Measurements from ENCODE around the gene MYLIP. TPM values are rescaled to one million over a fixed set of nuclear protein-coding genes. Genes with fewer than 3 reads are reported as not detected.
A peak's percentile ranks its signal among the peaks of the same experiment; 100 is the strongest.

The MYLIP gene
- total RNA-seq, 1 experiment from 2014 or later = 50.0 TPM

DNA sequence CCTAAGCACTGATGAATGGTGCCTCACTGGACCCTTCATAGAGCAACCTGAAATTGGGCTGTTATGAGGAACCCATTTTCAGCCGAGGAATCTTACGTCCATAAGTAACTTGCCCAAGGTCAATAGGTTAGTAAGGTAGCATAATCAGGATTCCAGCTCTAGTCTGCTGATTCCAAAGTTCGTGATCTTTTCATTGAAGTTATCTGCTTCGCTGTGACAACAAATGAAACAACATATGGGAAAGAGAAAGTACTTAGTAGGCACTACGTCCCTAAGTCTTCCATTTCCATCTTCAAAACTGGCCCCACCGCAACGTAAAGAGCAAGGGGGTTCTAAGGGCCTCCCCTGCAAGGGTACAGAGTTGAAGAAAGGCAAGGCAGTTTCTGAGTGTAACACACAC is 49.5 kb downstream of the MYLIP start:
- no peak overlapping the region for H3K27ac Mint-ChIP-seq
- DNase-seq (ENCODE audit: low spot score) (no peak), ATAC-seq (no peak)
- no peaks in the 10 kb centered on the region for H3K27me3 Mint-ChIP-seq (ENCODE audit: low read depth)
- H3K9me3 Mint-ChIP-seq = peaks cover 16% of the 10 kb centered on the region
- H3K4me3 Mint-ChIP-seq = no peak overlapping the region
- H3K36me3 Mint-ChIP-seq = peaks cover 3% of the 10 kb centered on the region
- peaks cover 21% of the 10 kb centered on the region for H3K4me1 Mint-ChIP-seq
- TF ChIP-seq ETV6 (CRISPR knock-in tag; IDR thresholded peaks at IDR 0.05) = no peak
- no peak for TF ChIP-seq ZNF219 (CRISPR knock-in tag; IDR thresholded peaks at IDR 0.05; ENCODE audit: borderline replicate concordance)
- no peak for TF ChIP-seq GABPB1 (CRISPR knock-in tag; IDR thresholded peaks at IDR 0.05)
- no peak for TF ChIP-seq KAT7 (CRISPR knock-in tag; IDR thresholded peaks at IDR 0.05; ENCODE audit: borderline replicate concordance)
- TF ChIP-seq TEAD1 (CRISPR knock-in tag; IDR thresholded peaks at IDR 0.05) = no peak
- TF ChIP-seq MYBL2 (CRISPR knock-in tag; IDR thresholded peaks at IDR 0.05) = no peak
- TF ChIP-seq RORB (CRISPR knock-in tag; IDR thresholded peaks at IDR 0.05) = no peak
- POLR2A ChIA-PET = no interaction called here
- CTCF ChIA-PET = no interaction called here

DNA sequence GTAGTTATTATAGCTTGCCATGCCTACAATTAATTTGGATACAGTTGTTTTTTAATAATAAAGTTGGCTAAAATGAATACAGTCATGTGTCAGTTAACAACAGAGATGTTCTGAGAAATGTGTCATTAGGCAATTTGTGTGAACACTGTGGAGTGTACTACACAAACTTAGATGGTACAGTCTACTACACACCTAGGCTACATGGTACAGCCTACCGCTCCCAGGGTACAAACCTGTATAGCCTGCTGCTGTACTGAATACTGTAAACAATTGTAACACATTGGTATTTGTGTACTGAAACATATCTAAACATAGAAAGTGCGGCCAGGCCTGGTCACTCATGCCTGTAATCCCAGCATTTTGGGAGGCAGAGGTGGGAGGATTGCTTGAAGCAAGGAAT is 50.2 kb downstream of the MYLIP start:
- ChIA-PET CTCF (interaction anchor here (2.5 kb wide), 1 partner anchor 488 kb away, joined by 14 read pairs; no protein-coding TSS in a partner anchor), POLR2A (no interaction called here)
- TF ChIP-seq, protein P1, sequence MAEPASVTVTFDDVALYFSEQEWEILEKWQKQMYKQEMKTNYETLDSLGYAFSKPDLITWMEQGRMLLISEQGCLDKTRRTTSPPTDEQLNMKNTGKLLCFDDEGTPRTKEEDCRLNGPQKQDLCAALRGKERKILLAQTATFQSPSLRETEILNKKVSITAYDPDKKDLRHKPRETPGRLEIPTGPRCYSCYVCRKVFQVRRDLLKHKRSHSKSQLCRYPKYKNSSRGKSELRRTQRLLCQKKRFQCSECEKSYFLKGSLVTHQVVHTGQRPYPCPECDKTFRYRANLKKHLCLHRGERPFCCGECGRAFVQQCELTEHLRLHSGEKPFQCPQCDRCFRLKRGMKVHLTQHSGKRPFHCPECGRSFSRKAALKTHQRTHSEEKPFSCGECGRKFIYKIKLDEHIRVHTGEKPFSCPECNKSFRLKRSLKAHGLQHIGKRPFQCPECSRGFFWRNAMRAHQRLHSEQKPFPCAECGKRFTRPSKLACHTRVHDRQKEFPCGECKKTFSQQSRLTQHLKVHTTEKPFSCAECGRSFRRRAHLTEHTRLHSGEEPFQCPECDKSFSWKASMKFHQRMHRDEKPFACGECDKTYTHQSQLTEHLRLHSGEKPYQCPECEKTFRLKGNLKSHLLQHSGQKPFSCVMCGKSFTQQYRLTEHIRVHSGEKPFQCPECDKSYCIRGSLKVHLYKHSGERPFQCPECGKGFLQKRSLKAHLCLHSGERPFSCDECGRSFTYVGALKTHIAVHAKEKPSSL (CRISPR knock-in tag; conservative IDR thresholded peaks at IDR 0.05) = no peak
- Mint-ChIP-seq H3K9me3 (peaks cover 16% of the 10 kb centered on the region), H3K4me3 (no peak overlapping the region), H3K36me3 (peaks cover 3% of the 10 kb centered on the region), H3K27ac (no peak overlapping the region), H3K4me1 (peaks cover 23% of the 10 kb centered on the region), H3K27me3 (ENCODE audit: low read depth) (no peaks in the 10 kb centered on the region)
- DNase-seq (ENCODE audit: low spot score) = no peak
- ATAC-seq = no peak

DNA sequence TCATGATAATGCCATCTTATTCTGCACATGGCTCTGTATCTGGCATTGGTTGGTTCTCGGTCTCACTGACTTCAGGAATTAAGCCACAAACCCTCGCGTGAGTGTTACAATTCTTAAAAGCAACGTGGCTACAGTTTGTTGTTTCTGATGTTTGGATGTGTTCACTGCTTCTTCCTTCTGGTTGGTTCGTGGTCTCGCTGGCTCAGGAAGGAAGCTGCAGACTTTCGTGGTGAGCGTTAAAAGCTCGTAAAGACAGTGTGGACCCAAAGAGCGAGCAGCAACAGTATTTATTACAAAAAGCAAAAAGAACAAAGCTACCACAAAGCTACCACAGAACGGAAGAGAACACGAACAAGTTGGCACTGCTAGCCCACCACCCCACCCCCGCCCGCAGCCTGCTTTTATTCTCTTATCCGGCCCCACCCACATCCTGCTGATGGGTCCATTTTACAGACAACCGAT is 51.1 kb downstream of the MYLIP start:
- Mint-ChIP-seq H3K4me3 (no peak overlapping the region), H3K27me3 (ENCODE audit: low read depth) (no peaks in the 10 kb centered on the region), H3K36me3 (peaks cover 3% of the 10 kb centered on the region), H3K27ac (no peak overlapping the region), H3K9me3 (peaks cover 16% of the 10 kb centered on the region), H3K4me1 (peaks cover 13% of the 10 kb centered on the region)
- ATAC-seq = no peak
- ChIA-PET POLR2A (no interaction called here), CTCF (interaction anchor here (1.3 to 2.5 kb wide), 3 partner anchors 11 to 489 kb away, joined by 4 to 14 read pairs (median 4); no protein-coding TSS in a partner anchor)
- DNase-seq (ENCODE audit: low spot score) = no peak
- TF ChIP-seq CREB1 (CRISPR knock-in tag; IDR thresholded peaks at IDR 0.05) = no peak
- no peak for TF ChIP-seq OVOL2 (CRISPR knock-in tag; IDR thresholded peaks at IDR 0.05; ENCODE audit: borderline replicate concordance)

DNA sequence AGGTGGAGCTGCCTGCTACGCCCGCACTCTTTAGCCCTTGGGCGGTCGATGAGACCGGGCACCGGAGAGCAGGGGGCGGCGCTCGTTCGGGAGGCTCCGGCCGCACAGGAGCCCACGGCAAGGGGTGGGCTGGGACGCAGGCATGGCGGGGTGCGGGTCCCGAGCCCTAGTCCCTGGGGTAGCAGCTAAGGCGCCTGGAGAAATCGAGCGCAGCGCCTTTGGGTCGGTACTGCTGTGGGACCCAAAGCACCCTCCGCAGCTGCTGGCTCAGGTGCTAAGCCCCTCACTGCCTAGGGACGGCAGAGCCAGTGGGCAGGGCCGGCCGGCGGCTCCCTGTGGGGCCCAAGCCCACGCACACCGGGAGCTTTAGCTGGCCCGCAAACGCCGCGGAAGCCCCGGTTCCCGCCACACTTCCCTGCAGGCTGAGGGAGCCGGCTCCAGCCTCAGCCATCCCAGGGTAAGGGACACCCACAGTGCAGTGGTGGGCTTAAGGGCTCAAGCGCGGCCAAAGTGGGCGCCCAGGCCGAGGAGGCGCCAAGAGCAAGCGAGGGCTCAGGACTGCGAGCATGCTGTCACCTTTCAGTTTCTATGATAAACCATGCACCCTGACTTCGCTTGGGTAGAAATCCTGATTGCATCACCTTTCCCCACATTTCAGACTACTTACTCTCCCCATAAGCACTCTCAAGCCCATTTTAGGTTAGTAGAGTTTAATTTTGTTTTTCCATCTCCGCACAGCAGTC is 52.0 kb downstream of the MYLIP start:
- TF ChIP-seq, protein P2, sequence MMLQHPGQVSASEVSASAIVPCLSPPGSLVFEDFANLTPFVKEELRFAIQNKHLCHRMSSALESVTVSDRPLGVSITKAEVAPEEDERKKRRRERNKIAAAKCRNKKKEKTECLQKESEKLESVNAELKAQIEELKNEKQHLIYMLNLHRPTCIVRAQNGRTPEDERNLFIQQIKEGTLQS (CRISPR knock-in tag; conservative IDR thresholded peaks at IDR 0.05) = no peak
- TF ChIP-seq MYBL2 (CRISPR knock-in tag; IDR thresholded peaks at IDR 0.05) (no peak), ZNF263 (CRISPR knock-in tag; IDR thresholded peaks at IDR 0.05; ENCODE audit: low read depth) (no peak), TP53 (CRISPR knock-in tag; IDR thresholded peaks at IDR 0.05) (no peak), ESRRA (CRISPR knock-in tag; IDR thresholded peaks at IDR 0.05; ENCODE audit: borderline replicate concordance) (no peak)
- TF ChIP-seq, protein P3, sequence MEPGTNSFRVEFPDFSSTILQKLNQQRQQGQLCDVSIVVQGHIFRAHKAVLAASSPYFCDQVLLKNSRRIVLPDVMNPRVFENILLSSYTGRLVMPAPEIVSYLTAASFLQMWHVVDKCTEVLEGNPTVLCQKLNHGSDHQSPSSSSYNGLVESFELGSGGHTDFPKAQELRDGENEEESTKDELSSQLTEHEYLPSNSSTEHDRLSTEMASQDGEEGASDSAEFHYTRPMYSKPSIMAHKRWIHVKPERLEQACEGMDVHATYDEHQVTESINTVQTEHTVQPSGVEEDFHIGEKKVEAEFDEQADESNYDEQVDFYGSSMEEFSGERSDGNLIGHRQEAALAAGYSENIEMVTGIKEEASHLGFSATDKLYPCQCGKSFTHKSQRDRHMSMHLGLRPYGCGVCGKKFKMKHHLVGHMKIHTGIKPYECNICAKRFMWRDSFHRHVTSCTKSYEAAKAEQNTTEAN (CRISPR knock-in tag; IDR thresholded peaks at IDR 0.05) = no peak
- TF ChIP-seq, protein P4, sequence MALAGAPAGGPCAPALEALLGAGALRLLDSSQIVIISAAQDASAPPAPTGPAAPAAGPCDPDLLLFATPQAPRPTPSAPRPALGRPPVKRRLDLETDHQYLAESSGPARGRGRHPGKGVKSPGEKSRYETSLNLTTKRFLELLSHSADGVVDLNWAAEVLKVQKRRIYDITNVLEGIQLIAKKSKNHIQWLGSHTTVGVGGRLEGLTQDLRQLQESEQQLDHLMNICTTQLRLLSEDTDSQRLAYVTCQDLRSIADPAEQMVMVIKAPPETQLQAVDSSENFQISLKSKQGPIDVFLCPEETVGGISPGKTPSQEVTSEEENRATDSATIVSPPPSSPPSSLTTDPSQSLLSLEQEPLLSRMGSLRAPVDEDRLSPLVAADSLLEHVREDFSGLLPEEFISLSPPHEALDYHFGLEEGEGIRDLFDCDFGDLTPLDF (CRISPR knock-in tag; IDR thresholded peaks at IDR 0.05) = no peak
- Mint-ChIP-seq H3K27me3 (ENCODE audit: low read depth) (no peaks in the 10 kb centered on the region), H3K36me3 (peaks cover 3% of the 10 kb centered on the region), H3K4me3 (no peak overlapping the region), H3K9me3 (peaks cover 16% of the 10 kb centered on the region), H3K4me1 (peaks cover 12% of the 10 kb centered on the region), H3K27ac (no peak overlapping the region)
- CTCF ChIA-PET = interaction anchor here (0.5 to 2.5 kb wide), 5 partner anchors 12 to 1925 kb away, joined by 3 to 14 read pairs (median 4); no protein-coding TSS in a partner anchor
- DNase-seq (ENCODE audit: low spot score) (no peak), ATAC-seq (peak; percentile 31; the same call in 1 of the 2 replicates)
- POLR2A ChIA-PET = no interaction called here
